Esophagus (tissue), 2 donors: Measurements from ENCODE around the gene HDAC4. TPM values are rescaled to one million over a fixed set of nuclear protein-coding genes. Genes with fewer than 3 reads are reported as not detected.
A peak's percentile ranks its signal among the peaks of the same experiment; 100 is the strongest.

Experiments
- H3K27ac ChIP-seq, 2 donors: one replicate each; pipeline ENCODE4 v1.5.1; 2013; ENCODE audit warnings: low read depth in 2 of 2, mild to moderate bottlenecking in 2 of 2, inconsistent platforms in 1 of 2, low read length in 1 of 2, moderate library complexity in 1 of 2
- H3K27me3 ChIP-seq, 2 donors: one replicate each; pipeline ENCODE4 v1.6.1; 2013; ENCODE audit warnings: low read length in 2 of 2, control low read depth in 1 of 2, mild to moderate bottlenecking in 1 of 2; ENCODE audit not compliant: insufficient read depth in 2 of 2, control insufficient read depth in 1 of 2
- H3K36me3 ChIP-seq, 2 donors: one replicate each; pipeline ENCODE4 v1.6.1; 2013; ENCODE audit warnings: low read length in 1 of 2; ENCODE audit not compliant: control insufficient read depth in 2 of 2, insufficient read depth in 2 of 2
- H3K4me1 ChIP-seq, 2 donors: one replicate each; pipeline ENCODE4 v1.6.1; 2013; ENCODE audit warnings: low read length in 1 of 2; ENCODE audit not compliant: control insufficient read depth in 2 of 2, insufficient read depth in 2 of 2
- H3K4me3 ChIP-seq, 2 donors: one replicate each; pipeline ENCODE4 v1.5.1; 2013; ENCODE audit warnings: low read length in 2 of 2, mild to moderate bottlenecking in 2 of 2, low read depth in 1 of 2, moderate library complexity in 1 of 2
- H3K9me3 ChIP-seq, 2 donors: one replicate each; pipeline ENCODE4 v1.6.1; 2013; ENCODE audit warnings: mild to moderate bottlenecking in 2 of 2, low read depth in 1 of 2, low read length in 1 of 2, moderate library complexity in 1 of 2; ENCODE audit not compliant: control insufficient read depth in 2 of 2, insufficient read depth in 1 of 2
- WGBS, 2 donors: extraction: QIAGEN DNeasy Blood & Tissue Kit; methylation state at CpG; one replicate each; pipeline ENCODE4 v1.1.7; 2013; 5-methylcytosine and 5-hydroxymethylcytosine counted together
- polyA plus RNA-seq, 2 donors: library from polyadenylated mRNA; stranded (reverse); fragments of 200-250 nt; gene quantifications; one replicate each; pipeline ENCODE4 v1.2.3, GENCODE V29; 2013
- donor health status: healthy with polysubstance abuse.
- donor health status: Bipolar disorder and iron deficiency.

The HDAC4 gene
- polyA plus RNA-seq, 2 donors: 5.9 to 10.2 TPM

DNA sequence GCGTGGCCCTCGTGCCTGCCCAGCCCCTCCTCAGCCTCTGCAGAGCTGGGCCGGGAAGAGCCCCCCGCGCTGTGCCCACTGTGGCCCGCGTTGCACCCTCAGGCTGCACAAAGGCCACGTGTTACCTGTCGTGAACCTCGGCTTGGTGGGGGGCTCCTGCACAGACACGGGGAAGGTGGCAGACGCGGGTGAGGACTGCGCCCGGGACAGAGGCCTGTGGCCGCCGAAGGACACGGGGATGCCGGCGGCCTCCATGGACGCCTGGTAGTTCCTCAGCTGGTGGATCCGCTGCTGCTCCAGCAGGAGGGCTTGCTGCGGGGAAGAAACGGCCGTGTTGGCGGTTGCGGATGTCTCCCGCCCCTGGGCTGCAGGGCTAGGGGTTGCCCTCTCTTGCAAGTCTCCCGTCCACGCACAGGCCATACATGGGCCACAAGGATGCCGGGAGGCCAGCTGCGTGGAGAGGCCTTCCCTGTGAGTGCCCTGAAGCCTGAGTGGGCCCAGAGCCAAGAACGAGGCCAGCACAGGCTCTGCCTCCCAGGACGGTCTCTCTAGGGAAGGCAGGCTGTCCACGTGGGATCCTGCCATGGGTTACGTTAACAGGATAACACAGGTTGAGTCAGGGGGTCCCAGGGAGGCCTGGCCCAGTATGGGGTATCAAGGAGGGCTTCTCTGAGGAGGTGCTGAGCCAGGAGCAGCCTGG lies 289.3 kb downstream of the HDAC4 start:
- Histone ChIP-seq H3K9me3 (no peaks in the 10 kb centered on the region), H3K4me3 (no peak overlapping the region), H3K27ac (peak overlapping the region in 1 of 2 donors; percentile 67), H3K27me3 (no peaks in the 10 kb centered on the region), H3K4me1 (peaks cover 4 to 6% of the 10 kb centered on the region in 2 donors), H3K36me3 (peaks cover 25 to 40% of the 10 kb centered on the region in 2 donors)
- 91% methylated on average over 35 to 36 of the region's 36 CpGs for WGBS, 2 donors

GRCh38 chr2:239110595-239111048 lies 290.2 kb downstream of the HDAC4 start:
- no peaks in the 10 kb centered on the region for H3K27me3 ChIP-seq
- H3K9me3 ChIP-seq: no peaks in the 10 kb centered on the region
- H3K4me1 ChIP-seq: peaks cover 4 to 6% of the 10 kb centered on the region in 2 donors
- no peak overlapping the region for H3K4me3 ChIP-seq
- peaks cover 25 to 45% of the 10 kb centered on the region in 2 donors for H3K36me3 ChIP-seq
- H3K27ac ChIP-seq: peak overlapping the region; percentile 38 to 67
- 78 to 79% methylated on average over 14 of the region's 14 CpGs for WGBS, 2 donors

GRCh38 chr2:239109928-239110545 lies 290.8 kb downstream of the HDAC4 start:
- WGBS, 2 donors: 72 to 84% methylated on average over 14 of the region's 14 CpGs
- Histone ChIP-seq H3K9me3 (no peaks in the 10 kb centered on the region), H3K36me3 (peaks cover 25 to 51% of the 10 kb centered on the region in 2 donors), H3K27ac (peak overlapping the region in 1 of 2 donors; percentile 22), H3K27me3 (no peaks in the 10 kb centered on the region), H3K4me1 (peaks cover 4 to 6% of the 10 kb centered on the region in 2 donors), H3K4me3 (no peak overlapping the region)

DNA sequence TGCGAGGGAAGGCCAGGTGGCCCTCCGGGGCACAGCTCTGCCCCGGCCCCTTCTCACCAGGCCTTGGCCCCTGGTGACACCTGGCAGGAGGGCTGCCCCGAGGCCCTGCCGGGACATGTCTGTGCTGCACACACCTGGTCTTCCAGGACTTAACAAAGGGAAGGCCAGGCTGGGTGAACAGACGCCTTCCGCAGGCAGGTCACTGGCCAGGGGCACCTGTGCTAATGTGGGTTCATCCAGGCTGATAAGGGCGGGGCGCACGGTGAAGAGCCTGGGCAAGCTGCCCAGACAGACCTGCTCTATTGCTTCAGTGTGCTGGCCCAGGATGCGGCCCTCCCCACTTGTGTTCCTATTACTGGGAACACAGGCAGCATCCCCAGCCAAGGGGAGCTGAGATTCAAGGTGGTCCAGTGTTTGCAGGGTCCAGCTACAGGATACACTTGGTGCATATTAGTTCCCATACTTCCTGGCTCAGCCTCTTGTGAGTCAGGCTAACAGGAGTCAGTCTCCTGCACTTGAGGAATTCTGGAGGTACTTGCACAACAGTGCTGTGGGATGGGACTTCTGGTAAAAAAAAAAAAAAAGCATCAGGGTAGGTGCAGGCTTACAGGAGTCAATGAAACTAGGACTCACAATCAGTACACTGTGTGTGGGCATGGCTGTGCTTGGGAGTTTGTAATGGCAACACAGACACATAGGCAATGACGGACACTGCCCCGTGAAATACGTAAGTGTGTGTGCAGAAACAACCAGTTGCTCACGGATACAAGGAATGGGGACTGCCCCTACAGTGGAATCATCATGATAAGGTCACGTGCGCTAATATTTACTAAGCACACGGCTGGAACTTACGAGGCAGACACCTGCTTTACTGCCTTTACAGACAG lies 291.5 kb downstream of the HDAC4 start:
- Histone ChIP-seq H3K4me1 (peaks cover 2 to 4% of the 10 kb centered on the region in 2 donors), H3K27ac (no peak overlapping the region), H3K9me3 (no peaks in the 10 kb centered on the region), H3K27me3 (no peaks in the 10 kb centered on the region), H3K4me3 (no peak overlapping the region), H3K36me3 (peaks cover 25 to 52% of the 10 kb centered on the region in 2 donors)
- 75 to 81% methylated on average over 19 of the region's 19 CpGs for WGBS, 2 donors

- WGBS, 2 donors: 81 to 84% methylated on average over 6 of the region's 6 CpGs
- no peak overlapping the region for H3K27ac ChIP-seq
- no peaks in the 10 kb centered on the region for H3K27me3 ChIP-seq
- H3K36me3 ChIP-seq: peaks cover 25 to 53% of the 10 kb centered on the region in 2 donors
- no peaks in the 10 kb centered on the region for H3K9me3 ChIP-seq
- H3K4me1 ChIP-seq: peaks cover 2 to 4% of the 10 kb centered on the region in 2 donors
- no peak overlapping the region for H3K4me3 ChIP-seq
These were observed 292.4 kb downstream of the HDAC4 start for GRCh38 chr2:239108459-239108858.

- H3K36me3 ChIP-seq: peaks cover 25 to 54% of the 10 kb centered on the region in 2 donors
- H3K27me3 ChIP-seq: no peaks in the 10 kb centered on the region
- H3K27ac ChIP-seq: no peak overlapping the region
- WGBS, 2 donors: 92 to 93% methylated on average over 26 of the region's 26 CpGs
- H3K9me3 ChIP-seq: no peaks in the 10 kb centered on the region
- H3K4me3 ChIP-seq: no peak overlapping the region
- H3K4me1 ChIP-seq: peaks cover 2 to 4% of the 10 kb centered on the region in 2 donors
These were observed 292.9 kb downstream of the HDAC4 start for GRCh38 chr2:239107936-239108335.

GRCh38 chr2:239106966-239107365 lies 293.9 kb downstream of the HDAC4 start:
- Histone ChIP-seq H3K9me3 (no peaks in the 10 kb centered on the region), H3K36me3 (peaks cover 25 to 58% of the 10 kb centered on the region in 2 donors), H3K4me3 (no peak overlapping the region), H3K4me1 (peaks cover 0 to 2% of the 10 kb centered on the region in 2 donors), H3K27ac (no peak overlapping the region), H3K27me3 (no peaks in the 10 kb centered on the region)
- WGBS, 2 donors: 89 to 92% methylated on average over 9 of the region's 9 CpGs

GRCh38 chr2:239106314-239106908 lies 294.4 kb downstream of the HDAC4 start:
- H3K4me1 ChIP-seq: peaks cover 0 to 2% of the 10 kb centered on the region in 2 donors
- no peaks in the 10 kb centered on the region for H3K27me3 ChIP-seq
- no peak overlapping the region for H3K27ac ChIP-seq
- peaks cover 25 to 59% of the 10 kb centered on the region in 2 donors for H3K36me3 ChIP-seq
- H3K9me3 ChIP-seq: no peaks in the 10 kb centered on the region
- WGBS, 2 donors: 71% methylated on average over 11 of the region's 11 CpGs
- no peak overlapping the region for H3K4me3 ChIP-seq

DNA sequence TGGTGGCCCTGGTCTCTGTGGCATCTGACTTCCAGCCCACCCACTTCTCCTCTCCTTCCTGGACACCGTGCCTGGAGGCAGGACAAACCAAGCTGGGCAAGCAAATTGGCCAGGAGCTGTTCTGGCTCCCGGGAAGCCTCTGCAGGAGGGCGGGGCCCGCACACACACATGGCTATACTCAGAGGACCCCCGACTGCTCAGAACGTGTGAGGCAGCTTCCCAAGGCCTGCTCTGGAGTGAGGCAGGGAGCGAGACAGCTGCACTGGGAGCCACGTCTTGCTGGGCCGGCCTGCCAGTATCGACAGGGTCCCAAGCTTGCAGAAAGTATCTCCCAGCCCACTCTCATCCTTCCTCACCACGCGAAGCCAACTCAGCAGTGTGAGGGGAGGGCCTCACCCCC lies 295.6 kb downstream of the HDAC4 start:
- H3K4me3 ChIP-seq: no peak overlapping the region
- 81 to 85% methylated on average over 12 of the region's 12 CpGs for WGBS, 2 donors
- H3K27ac ChIP-seq: no peak overlapping the region
- peaks cover 0 to 2% of the 10 kb centered on the region in 2 donors for H3K4me1 ChIP-seq
- H3K9me3 ChIP-seq: no peaks in the 10 kb centered on the region
- no peaks in the 10 kb centered on the region for H3K27me3 ChIP-seq
- H3K36me3 ChIP-seq: peaks cover 25 to 61% of the 10 kb centered on the region in 2 donors
